Left ventricle myocardium inferior (tissue), 1 donor: Measurements from ENCODE around the gene SENP3. TPM values are rescaled to one million over a fixed set of nuclear protein-coding genes. Genes with fewer than 3 reads are reported as not detected.

Experiments used
- DNase-seq: peaks from one replicate; pipeline ENCODE4 v3.0.0-alpha.2; 2020
- H3K27ac ChIP-seq: fragments of 200-600 bp; replicated peaks from 2 replicates; pipeline ENCODE4 v1.8.0; 2021
- H3K27me3 ChIP-seq: fragments of 200-600 bp; 2 replicates; pipeline ENCODE4 v1.8.0; 2021; ENCODE audit warnings: low read depth
- H3K36me3 ChIP-seq: fragments of 200-600 bp; 2 replicates; pipeline ENCODE4 v1.8.0; 2021
- H3K4me1 ChIP-seq: fragments of 200-600 bp; 2 replicates; pipeline ENCODE4 v1.8.0; 2021
- H3K4me3 ChIP-seq: fragments of 200-600 bp; 2 replicates; pipeline ENCODE4 v1.8.0; 2021; ENCODE audit warnings: mild to moderate bottlenecking, moderate library complexity
- H3K9me3 ChIP-seq: fragments of 200-600 bp; replicated peaks from 2 replicates; pipeline ENCODE4 v1.8.0; 2021
- intact Hi-C: fragments of 100-400 bp; cut with micrococcal nuclease; formaldehyde crosslinking; loops from one replicate; pipeline ENCODE4 v1.11.0; 2022
- total RNA-seq: library from RNA; stranded (reverse); fragmentation: NEBNext Ultra II Directional; extraction: Animal tissue kit (Norgen Biotek cat#: 25700); gene quantifications from one replicate; pipeline ENCODE4 v1.2.1, GENCODE V29; 2021
- TF ChIP-seq, protein P1 (sequence below): fragments of 200-600 bp; IDR thresholded peaks from 2 replicates; pipeline ENCODE4 v1.8.0; 2021; ENCODE audit warnings: antibody characterized with exemption, mild to moderate bottlenecking, borderline replicate concordance
- donor health status: DM: no; HTN: yes; CAD: no; lungs with severe emphysema.

SENP3 gene
- total RNA-seq, 1 donor from 2014 or later = 29.5 TPM

- intact Hi-C loops = loop anchor here (10.0 kb wide), 1 partner anchor 46 kb away; no protein-coding TSS in a partner anchor
- Histone ChIP-seq H3K9me3 (no peaks in the 10 kb centered on the region), H3K36me3 (peaks cover 25% of the 10 kb centered on the region), H3K4me3 (peak overlapping the region; percentile 99), H3K27ac (peak overlapping the region; percentile 94), H3K27me3 (no peaks in the 10 kb centered on the region), H3K4me1 (peaks cover 81% of the 10 kb centered on the region)
- peak; percentile 61 for DNase-seq
- TF ChIP-seq, protein P1, sequence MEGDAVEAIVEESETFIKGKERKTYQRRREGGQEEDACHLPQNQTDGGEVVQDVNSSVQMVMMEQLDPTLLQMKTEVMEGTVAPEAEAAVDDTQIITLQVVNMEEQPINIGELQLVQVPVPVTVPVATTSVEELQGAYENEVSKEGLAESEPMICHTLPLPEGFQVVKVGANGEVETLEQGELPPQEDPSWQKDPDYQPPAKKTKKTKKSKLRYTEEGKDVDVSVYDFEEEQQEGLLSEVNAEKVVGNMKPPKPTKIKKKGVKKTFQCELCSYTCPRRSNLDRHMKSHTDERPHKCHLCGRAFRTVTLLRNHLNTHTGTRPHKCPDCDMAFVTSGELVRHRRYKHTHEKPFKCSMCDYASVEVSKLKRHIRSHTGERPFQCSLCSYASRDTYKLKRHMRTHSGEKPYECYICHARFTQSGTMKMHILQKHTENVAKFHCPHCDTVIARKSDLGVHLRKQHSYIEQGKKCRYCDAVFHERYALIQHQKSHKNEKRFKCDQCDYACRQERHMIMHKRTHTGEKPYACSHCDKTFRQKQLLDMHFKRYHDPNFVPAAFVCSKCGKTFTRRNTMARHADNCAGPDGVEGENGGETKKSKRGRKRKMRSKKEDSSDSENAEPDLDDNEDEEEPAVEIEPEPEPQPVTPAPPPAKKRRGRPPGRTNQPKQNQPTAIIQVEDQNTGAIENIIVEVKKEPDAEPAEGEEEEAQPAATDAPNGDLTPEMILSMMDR = peak; percentile 59
Observed at GRCh38 chr17:7560172-7561027, 1.3 kb upstream of the SENP3 start.

- H3K27ac ChIP-seq = peak overlapping the region; percentile 94
- H3K9me3 ChIP-seq = no peaks in the 10 kb centered on the region
- peak overlapping the region; percentile 99 for H3K4me3 ChIP-seq
- intact Hi-C loops = loop anchor here (10.0 kb wide), 1 partner anchor 46 kb away; no protein-coding TSS in a partner anchor
- H3K27me3 ChIP-seq = no peaks in the 10 kb centered on the region
- peaks cover 81% of the 10 kb centered on the region for H3K4me1 ChIP-seq
- H3K36me3 ChIP-seq = peaks cover 32% of the 10 kb centered on the region
- DNase-seq = peak; percentile 91
- TF ChIP-seq, protein P1 = peak; percentile 90
Observed at GRCh38 chr17:7561028-7561575, 617 bp upstream of the SENP3 start.

DNA sequence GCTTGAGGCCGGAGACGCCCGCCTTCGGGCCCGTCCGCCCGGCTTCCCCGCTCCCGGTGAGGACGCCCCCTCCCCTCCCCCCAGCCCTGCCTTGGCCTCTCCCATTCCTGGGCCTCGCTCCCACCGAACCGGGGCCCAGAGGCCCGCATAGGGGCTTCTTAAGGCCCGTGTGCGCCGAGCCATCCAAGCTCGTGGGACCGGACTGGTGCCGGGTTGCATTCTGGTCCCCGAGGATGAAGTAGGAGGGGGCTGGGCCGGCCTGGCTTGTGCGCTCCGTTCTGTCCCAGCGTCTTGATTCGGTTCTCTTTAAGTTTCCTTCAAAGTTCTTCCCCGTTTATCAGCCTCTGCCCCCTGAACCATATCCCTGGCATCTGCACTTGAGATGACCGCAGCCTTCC, 488 bp downstream of the SENP3 start:
- Histone ChIP-seq H3K9me3 (no peaks in the 10 kb centered on the region), H3K4me3 (peak overlapping the region; percentile 99), H3K4me1 (peaks cover 77% of the 10 kb centered on the region), H3K36me3 (peaks cover 43% of the 10 kb centered on the region), H3K27me3 (no peaks in the 10 kb centered on the region), H3K27ac (peak overlapping the region; percentile 94)
- TF ChIP-seq, protein P1 = no peak
- intact Hi-C loops = loop anchor here (10.0 kb wide), 1 partner anchor 47 kb away; no protein-coding TSS in a partner anchor
- DNase-seq = no peak

DNA sequence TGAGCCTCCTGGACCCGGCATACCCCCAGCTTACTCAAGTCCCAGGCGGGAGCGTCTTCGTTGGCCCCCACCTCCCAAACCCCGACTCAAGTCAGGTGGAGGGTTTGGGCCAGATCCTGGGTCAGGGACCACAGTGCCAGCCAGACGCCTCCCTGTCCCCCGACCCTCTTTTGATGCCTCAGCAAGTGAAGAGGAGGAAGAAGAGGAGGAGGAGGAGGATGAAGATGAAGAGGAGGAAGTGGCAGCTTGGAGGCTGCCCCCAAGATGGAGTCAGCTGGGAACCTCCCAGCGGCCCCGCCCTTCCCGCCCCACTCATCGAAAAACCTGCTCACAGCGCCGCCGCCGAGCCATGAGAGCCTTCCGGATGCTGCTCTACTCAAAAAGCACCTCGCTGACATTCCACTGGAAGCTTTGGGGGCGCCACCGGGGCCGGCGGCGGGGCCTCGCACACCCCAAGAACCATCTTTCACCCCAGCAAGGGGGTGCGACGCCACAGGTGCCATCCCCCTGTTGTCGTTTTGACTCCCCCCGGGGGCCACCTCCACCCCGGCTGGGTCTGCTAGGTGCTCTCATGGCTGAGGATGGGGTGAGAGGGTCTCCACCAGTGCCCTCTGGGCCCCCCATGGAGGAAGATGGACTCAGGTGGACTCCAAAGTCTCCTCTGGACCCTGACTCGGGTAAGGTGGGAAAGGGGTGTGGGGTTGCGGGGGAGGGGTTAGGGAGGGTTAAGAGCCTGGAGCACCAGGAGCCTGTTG, 1.6 kb downstream of the SENP3 start:
- no peak for DNase-seq
- Histone ChIP-seq H3K27ac (no peak overlapping the region), H3K4me3 (peak overlapping the region; percentile 99), H3K27me3 (no peaks in the 10 kb centered on the region), H3K4me1 (peaks cover 66% of the 10 kb centered on the region), H3K9me3 (no peaks in the 10 kb centered on the region), H3K36me3 (peaks cover 51% of the 10 kb centered on the region)
- TF ChIP-seq, protein P1 = no peak
- intact Hi-C loops = loop anchor here (10.0 kb wide), 1 partner anchor 48 kb away; no protein-coding TSS in a partner anchor

- DNase-seq = no peak
- Histone ChIP-seq H3K4me3 (no peak overlapping the region), H3K27ac (no peak overlapping the region), H3K4me1 (peaks cover 28% of the 10 kb centered on the region), H3K36me3 (peaks cover 71% of the 10 kb centered on the region), H3K27me3 (no peaks in the 10 kb centered on the region), H3K9me3 (no peaks in the 10 kb centered on the region)
- intact Hi-C loops = loop anchor here (10.0 kb wide), 1 partner anchor 55 kb away; no protein-coding TSS in a partner anchor
- TF ChIP-seq, protein P1 = no peak
Observed at GRCh38 chr17:7569571-7569970, 7.9 kb downstream of the SENP3 start.
